CD14-positive monocyte (primary cell): ENCODE results near the gene PRAMEF27. TPM values are rescaled to one million over a fixed set of nuclear protein-coding genes. Genes with fewer than 3 reads are reported as not detected.
"Not testable (repeated sequence)": the region's sequence is repeated elsewhere in the genome, so short reads cannot be mapped to it uniquely, and the experiment has no call there.

Experiments
- DNase-seq, 3 donors: peaks; one replicate each; pipeline ENCODE4 v3.0.0-alpha.2; 2011 to 2022
- H2AFZ ChIP-seq: 2 replicates; pipeline ENCODE4 v1.6.0; 2012; ENCODE audit warnings: mild to moderate bottlenecking, low read depth, low read length, inconsistent platforms; ENCODE audit not compliant: insufficient read depth, poor library complexity, severe bottlenecking
- H3K27ac ChIP-seq, 2 donors: 1 replicate in 1 of 2; 2 replicates in 1 of 2; pipeline ENCODE4 v1.5.1; 2012 to 2013; ENCODE audit warnings: low read length in 2 of 2, control low read depth in 1 of 2, inconsistent platforms in 1 of 2, low read depth in 1 of 2, mild to moderate bottlenecking in 1 of 2
- H3K27me3 ChIP-seq, 2 donors: one replicate each; pipeline versions ENCODE4 v1.6.0 to v1.6.1; 2011 to 2013; ENCODE audit warnings: low read length in 2 of 2; ENCODE audit not compliant: control insufficient read depth in 2 of 2, insufficient read depth in 2 of 2
- H3K36me3 ChIP-seq, 2 donors: replicated peaks in 1 of 2; 1 replicate in 1 of 2; 2 replicates in 1 of 2; pipeline versions ENCODE4 v1.5.1 to v1.6.1; 2012 to 2013; ENCODE audit warnings: low read length in 2 of 2, control low read depth in 1 of 2, inconsistent platforms in 1 of 2, mild to moderate bottlenecking in 1 of 2; ENCODE audit not compliant: insufficient read depth in 2 of 2, control insufficient read depth in 1 of 2
- H3K4me1 ChIP-seq, 2 donors: 1 replicate in 1 of 2; 2 replicates in 1 of 2; pipeline versions ENCODE4 v1.5.1 to v1.6.1; 2012 to 2013; ENCODE audit warnings: low read length in 2 of 2, control low read depth in 1 of 2, inconsistent platforms in 1 of 2, mild to moderate bottlenecking in 1 of 2, moderate library complexity in 1 of 2; ENCODE audit not compliant: insufficient read depth in 2 of 2, control insufficient read depth in 1 of 2
- H3K4me2 ChIP-seq: replicated peaks from 2 replicates; pipeline ENCODE3; 2012; ENCODE audit warnings: low read length, moderate library complexity, mild to moderate bottlenecking; ENCODE audit not compliant: poor library complexity, severe bottlenecking; ENCODE audit errors: extremely low read depth
- H3K4me3 ChIP-seq, 3 experiments: fragments of 200-600 bp in 1 of 3; sonication (generic) in 1 of 3; replicated peaks in 1 of 3; 1 replicate in 2 of 3; 2 replicates in 1 of 3; pipeline ENCODE4 v1.5.1; 2011 to 2013; ENCODE audit warnings: low read length in 3 of 3, mild to moderate bottlenecking in 3 of 3, control low read depth in 2 of 3, low read depth in 2 of 3, inconsistent platforms in 1 of 3, moderate library complexity in 1 of 3
- H3K79me2 ChIP-seq: 2 replicates; pipeline ENCODE4 v1.6.0; 2012; ENCODE audit warnings: mild to moderate bottlenecking, control low read depth, inconsistent platforms, low read length, moderate library complexity; ENCODE audit not compliant: insufficient read depth
- H3K9ac ChIP-seq: 2 replicates; pipeline ENCODE4 v1.6.0; 2017; ENCODE audit warnings: low read length, mild to moderate bottlenecking; ENCODE audit not compliant: insufficient read depth, poor library complexity, severe bottlenecking
- H3K9me3 ChIP-seq, 2 donors: replicated peaks in 1 of 2; 1 replicate in 1 of 2; 2 replicates in 1 of 2; pipeline versions ENCODE4 v1.5.1 to v1.6.1; 2012 to 2013; ENCODE audit warnings: low read length in 2 of 2, control low read depth in 1 of 2; ENCODE audit not compliant: control insufficient read depth in 1 of 2, insufficient read depth in 1 of 2
- H4K20me1 ChIP-seq: 2 replicates; pipeline ENCODE4 v1.6.0; 2012; ENCODE audit warnings: mild to moderate bottlenecking, low read length, control low read depth, moderate library complexity; ENCODE audit not compliant: insufficient read depth
- H3K27ac Mint-ChIP-seq, 7 donors: one replicate each; pipeline ENCODE4 v1.8.0; 2020; ENCODE audit warnings: mild to moderate bottlenecking in 7 of 7, mixed read lengths in 7 of 7, moderate library complexity in 6 of 7, inconsistent platforms in 2 of 7
- H3K27me3 Mint-ChIP-seq, 3 donors: one replicate each; pipeline ENCODE4 v1.8.0; 2021 to 2022; ENCODE audit warnings: low read depth in 3 of 3, mild to moderate bottlenecking in 3 of 3, mixed read lengths in 3 of 3, moderate library complexity in 3 of 3, inconsistent platforms in 1 of 3
- H3K36me3 Mint-ChIP-seq, 2 donors: one replicate each; pipeline ENCODE4 v1.8.0; 2020; ENCODE audit warnings: mixed read lengths in 2 of 2, inconsistent platforms in 1 of 2, mild to moderate bottlenecking in 1 of 2
- H3K4me1 Mint-ChIP-seq: one replicate; pipeline ENCODE4 v1.8.0; 2020; ENCODE audit warnings: mild to moderate bottlenecking, mixed read lengths
- H3K4me3 Mint-ChIP-seq, 2 donors: one replicate each; pipeline ENCODE4 v1.8.0; 2020; ENCODE audit warnings: mild to moderate bottlenecking in 2 of 2, mixed read lengths in 2 of 2, moderate library complexity in 1 of 2
- H3K9me3 Mint-ChIP-seq, 7 donors: one replicate each; pipeline ENCODE4 v1.8.0; 2020 to 2022; ENCODE audit warnings: mixed read lengths in 7 of 7, mild to moderate bottlenecking in 6 of 7, moderate library complexity in 6 of 7, inconsistent platforms in 2 of 7
- WGBS: methylation state at CpG from one replicate; pipeline ENCODE4 v1.1.5; 2013; ENCODE audit warnings: missing lambda C conversion rate; ENCODE audit not compliant: insufficient coverage; 5-methylcytosine and 5-hydroxymethylcytosine counted together
- intact Hi-C, 2 donors: fragments of 100-400 bp; cut with micrococcal nuclease; formaldehyde crosslinking; loops; one replicate each; pipeline versions ENCODE4 v1.15.0 to v1.15.1; 2023
- polyA plus RNA-seq, 3 donors: library from polyadenylated mRNA; depleted of rRNA in 1 of 3; unstranded in 2 of 3; stranded (reverse) in 1 of 3; fragments of 300-500 nt in 2 of 3; fragments of >200 nt in 1 of 3; fragmentation: Illumina TruSeq in 2 of 3; gene quantifications; 1 replicate in 2 of 3; 2 replicates in 1 of 3; pipeline ENCODE4 v1.2.3, GENCODE V29; 2012 to 2021

PRAMEF27 gene
- polyA plus RNA-seq, 3 donors, result not detected

DNA sequence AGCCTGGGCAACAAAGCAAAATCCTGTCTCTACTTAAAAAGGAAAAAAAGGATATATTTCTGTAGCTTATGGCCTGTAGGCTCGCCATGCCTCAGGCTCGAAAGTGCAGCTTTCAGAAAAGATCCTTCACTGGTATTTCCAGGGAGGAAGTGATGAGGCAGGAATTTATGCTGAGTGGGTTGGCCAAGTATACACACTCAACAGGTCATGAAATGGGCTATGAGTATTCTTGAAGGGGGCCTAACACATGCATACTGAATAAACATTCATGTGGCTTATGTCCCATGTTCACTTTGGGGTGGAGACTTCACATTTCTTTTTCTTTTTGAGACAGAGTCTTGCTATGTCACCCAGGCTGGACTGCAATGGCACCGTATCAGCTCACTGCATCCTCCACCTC, 47.0 kb downstream of the PRAMEF27 start:
- H3K9me3 Mint-ChIP-seq, H3K27ac ChIP-seq, H3K27ac Mint-ChIP-seq, H3K36me3 Mint-ChIP-seq, H2AFZ ChIP-seq, H3K27me3 ChIP-seq, H3K4me3 ChIP-seq, H3K79me2 ChIP-seq, H3K36me3 ChIP-seq, H3K4me3 Mint-ChIP-seq, H3K9ac ChIP-seq, DNase-seq, H3K4me1 Mint-ChIP-seq, H4K20me1 ChIP-seq, H3K9me3 ChIP-seq, H3K27me3 Mint-ChIP-seq, H3K4me1 ChIP-seq, intact Hi-C loops, H3K4me2 ChIP-seq: not testable (repeated sequence)
- WGBS, result no CpG with 5 or more reads among the region's 3 CpGs

DNA sequence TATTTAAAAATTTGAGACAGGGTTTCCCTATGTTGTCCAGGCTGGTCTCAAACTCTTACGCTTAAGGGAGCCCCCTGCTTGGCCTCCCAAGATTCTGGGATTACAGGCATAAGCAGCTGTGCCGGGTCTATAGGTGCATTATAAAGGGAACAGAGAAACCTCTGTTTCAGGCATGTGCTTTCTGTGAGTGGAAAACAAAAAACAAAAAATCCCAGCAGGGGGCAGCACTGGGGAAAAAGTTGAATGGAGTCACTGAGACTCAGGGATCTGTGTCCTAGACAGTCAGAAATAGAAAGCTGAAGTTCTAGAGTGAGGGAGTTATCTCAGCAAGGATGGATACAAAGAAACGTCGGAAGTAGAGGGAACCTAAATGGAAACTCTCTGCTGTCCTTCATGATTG, 50.6 kb downstream of the PRAMEF27 start:
- H3K27ac ChIP-seq, H3K79me2 ChIP-seq, H3K27me3 ChIP-seq, H3K4me1 Mint-ChIP-seq, H3K4me3 Mint-ChIP-seq, H3K27ac Mint-ChIP-seq, H2AFZ ChIP-seq, H3K36me3 ChIP-seq, DNase-seq, H3K4me1 ChIP-seq, H3K9me3 ChIP-seq, H3K9me3 Mint-ChIP-seq, H3K4me3 ChIP-seq, H3K4me2 ChIP-seq, H3K9ac ChIP-seq, intact Hi-C loops, H3K27me3 Mint-ChIP-seq, H4K20me1 ChIP-seq, H3K36me3 Mint-ChIP-seq: not testable (repeated sequence)
- WGBS, result no CpG with 5 or more reads among the region's 4 CpGs

Other genes with a start within 250 kb of the PRAMEF27 start
- gene PRAMEF11, start 225.2 kb downstream of the PRAMEF27 start, polyA plus RNA-seq, result not detected
- not detected for gene HNRNPCL1, start 207.9 kb downstream of the PRAMEF27 start, polyA plus RNA-seq
- gene PRAMEF2, start 199.5 kb downstream of the PRAMEF27 start, polyA plus RNA-seq, result not detected
- not detected for gene PRAMEF4, start 170.4 kb downstream of the PRAMEF27 start, polyA plus RNA-seq
- gene PRAMEF10, start 158.3 kb downstream of the PRAMEF27 start, polyA plus RNA-seq, result not detected
- not detected for gene PRAMEF7, start 140.0 kb downstream of the PRAMEF27 start, polyA plus RNA-seq
- gene PRAMEF6, start 109.0 kb downstream of the PRAMEF27 start, polyA plus RNA-seq, result not detected
- not detected for gene HNRNPCL3, start 4.2 kb upstream of the PRAMEF27 start, polyA plus RNA-seq
- not detected for gene PRAMEF25, start 14.2 kb upstream of the PRAMEF27 start, polyA plus RNA-seq
- not detected for gene HNRNPCL2, start 60.3 kb upstream of the PRAMEF27 start, polyA plus RNA-seq
- not detected for gene PRAMEF26, start 99.4 kb upstream of the PRAMEF27 start, polyA plus RNA-seq
- not detected for gene HNRNPCL4, start 109.1 kb upstream of the PRAMEF27 start, polyA plus RNA-seq
- not detected for gene PRAMEF9, start 115.3 kb upstream of the PRAMEF27 start, polyA plus RNA-seq
- not detected for gene PRAMEF13, start 144.8 kb upstream of the PRAMEF27 start, polyA plus RNA-seq
- not detected for gene PRAMEF18, start 169.6 kb upstream of the PRAMEF27 start, polyA plus RNA-seq
- gene PRAMEF5, start 197.6 kb upstream of the PRAMEF27 start, polyA plus RNA-seq, result not detected
- not detected for gene PRAMEF8, start 228.6 kb upstream of the PRAMEF27 start, polyA plus RNA-seq
- not detected for gene PRAMEF33, start 247.0 kb upstream of the PRAMEF27 start, polyA plus RNA-seq